HuH-7.5 (cell line): ENCODE data around the gene RALGPS1.

Source experiments
- DNase-seq: peaks from one replicate; pipeline ENCODE4 v3.0.0; 2011; ENCODE audit warnings: low spot score

RALGPS1 gene

GRCh38 chr9:127122176-127123063 is 207.8 kb downstream of the RALGPS1 start, which contains the start of gene ANGPTL2:
ANGPTL2 (minus strand) TSS chr9:127122635; CDS start chr9:127108731, 13,904 bp downstream.
- no peak for DNase-seq

GRCh38 chr9:127123064-127123890 is 208.7 kb downstream of the RALGPS1 start:
- no peak for DNase-seq

GRCh38 chr9:127124111-127124531 is 209.5 kb downstream of the RALGPS1 start:
- no peak for DNase-seq

GRCh38 chr9:127124792-127125191 is 210.2 kb downstream of the RALGPS1 start:
- no peak for DNase-seq

- DNase-seq = no peak
Measured at GRCh38 chr9:127126971-127127370, 212.4 kb downstream of the RALGPS1 start.

GRCh38 chr9:127128341-127129072 is 213.9 kb downstream of the RALGPS1 start:
- no peak for DNase-seq

- no peak for DNase-seq
Measured at GRCh38 chr9:127129073-127129717, 214.6 kb downstream of the RALGPS1 start.

- DNase-seq = no peak
Measured at GRCh38 chr9:127129718-127130085, 215.1 kb downstream of the RALGPS1 start.

GRCh38 chr9:127130235-127130634 is 215.7 kb downstream of the RALGPS1 start:
- no peak for DNase-seq

GRCh38 chr9:127130661-127131538 is 216.3 kb downstream of the RALGPS1 start:
- no peak for DNase-seq

GRCh38 chr9:127131871-127132270 is 217.3 kb downstream of the RALGPS1 start:
- no peak for DNase-seq

- no peak for DNase-seq
Measured at GRCh38 chr9:127132375-127132774, 217.8 kb downstream of the RALGPS1 start.

GRCh38 chr9:127132921-127133647 is 218.5 kb downstream of the RALGPS1 start:
- DNase-seq = no peak

GRCh38 chr9:127133739-127134167 is 219.2 kb downstream of the RALGPS1 start:
- DNase-seq = no peak

GRCh38 chr9:127135056-127135745 is 220.6 kb downstream of the RALGPS1 start:
- DNase-seq = no peak

- no peak for DNase-seq
Measured at GRCh38 chr9:127136081-127136879, 221.7 kb downstream of the RALGPS1 start.

- no peak for DNase-seq
Measured at GRCh38 chr9:127136880-127137639, 222.5 kb downstream of the RALGPS1 start.
